Fibroblast of lung (primary cell): ENCODE data around the gene C10orf90. TPM values are rescaled to one million over a fixed set of nuclear protein-coding genes. Genes with fewer than 3 reads are reported as not detected.
A peak's percentile ranks its signal among the peaks of the same experiment; 100 is the strongest.

ENCODE experiments used
- DNase-seq, 2 donors: peaks; one replicate each; pipeline versions ENCODE4 v3.0.0 to v3.0.0-alpha.2; 2010; ENCODE audit warnings: low read depth in 2 of 2
- H2AFZ ChIP-seq: 2 replicates; pipeline ENCODE4 v1.5.1; 2012; ENCODE audit warnings: low read length, control low read depth, inconsistent platforms
- H3K27ac ChIP-seq: 2 replicates; pipeline ENCODE4 v1.5.1; 2011; ENCODE audit warnings: low read length, control low read depth; ENCODE audit not compliant: insufficient read depth
- H3K27me3 ChIP-seq: 2 replicates; pipeline ENCODE4 v1.5.1; 2011; ENCODE audit warnings: mild to moderate bottlenecking, low read length; ENCODE audit not compliant: control insufficient read depth, insufficient read depth
- H3K36me3 ChIP-seq: 2 replicates; pipeline ENCODE4 v1.5.1; 2011; ENCODE audit warnings: low read length; ENCODE audit not compliant: control insufficient read depth, insufficient read depth
- H3K4me1 ChIP-seq: 2 replicates; pipeline ENCODE4 v1.5.1; 2011; ENCODE audit warnings: low read length; ENCODE audit not compliant: control insufficient read depth, insufficient read depth; ENCODE audit errors: extremely low read depth
- H3K4me2 ChIP-seq: 2 replicates; pipeline ENCODE4 v1.5.1; 2011; ENCODE audit warnings: low read length, control low read depth; ENCODE audit not compliant: insufficient read depth; ENCODE audit errors: extremely low read depth
- H3K4me3 ChIP-seq, 4 experiments: fragments of 200-600 bp in 1 of 4; sonication (generic) in 1 of 4; replicated peaks in 1 of 4; 2 replicates each; pipeline ENCODE4 v1.5.1; 2011 to 2016; ENCODE audit warnings: low read length in 4 of 4, low read depth in 3 of 4, mild to moderate bottlenecking in 3 of 4, control low read depth in 2 of 4, inconsistent platforms in 1 of 4, mixed read lengths in 1 of 4; ENCODE audit not compliant: insufficient read depth in 1 of 4; ENCODE audit errors: control extremely low read depth in 1 of 4
- H3K79me2 ChIP-seq: 2 replicates; pipeline ENCODE4 v1.5.1; 2012; ENCODE audit warnings: mild to moderate bottlenecking, low read length, inconsistent platforms; ENCODE audit not compliant: control insufficient read depth, insufficient read depth
- H3K9ac ChIP-seq: 2 replicates; pipeline ENCODE4 v1.5.1; 2011; ENCODE audit warnings: mild to moderate bottlenecking, low read length, control low read depth; ENCODE audit not compliant: insufficient read depth
- H3K9me3 ChIP-seq: 2 replicates; pipeline ENCODE4 v1.5.1; 2012; ENCODE audit warnings: low read depth, low read length; ENCODE audit not compliant: control insufficient read depth, insufficient read depth
- H4K20me1 ChIP-seq: 2 replicates; pipeline ENCODE4 v1.5.1; 2011; ENCODE audit warnings: low read length; ENCODE audit not compliant: control insufficient read depth, insufficient read depth; ENCODE audit errors: extremely low read depth
- CTCF ChIP-seq, 2 donors: IDR thresholded peaks in 1 of 2; conservative IDR thresholded peaks in 1 of 2; 1 replicate in 1 of 2; 2 replicates in 1 of 2; pipeline ENCODE4 v1.5.1; 2011 to 2012; ENCODE audit warnings: low read length in 2 of 2, control low read depth in 1 of 2, inconsistent platforms in 1 of 2, low read depth in 1 of 2, mild to moderate bottlenecking in 1 of 2
- EZH2 ChIP-seq: IDR thresholded peaks from 2 replicates; pipeline ENCODE4 v1.5.1; 2012; ENCODE audit warnings: low read length, control low read depth, mild to moderate bottlenecking; ENCODE audit errors: missing control alignments
- polyA plus RNA-seq, 2 donors: library from polyadenylated mRNA; depleted of rRNA in 1 of 2; stranded (reverse) in 1 of 2; unstranded in 1 of 2; fragments of >200 nt; gene quantifications; 2 replicates each; pipeline ENCODE4 v1.2.1, GENCODE V29; 2011 to 2012; ENCODE audit warnings: missing spikeins in 1 of 2
- total RNA-seq: library from RNA; depleted of rRNA; stranded (reverse); fragments of >200 nt; gene quantifications from 2 replicates; pipeline ENCODE4 v1.2.1, GENCODE V29; 2014

The C10orf90 gene
- total and polyA plus RNA-seq, 2 donors (not counting 1 experiment from before 2014, with no cell fraction given) = 0.17 to 0.65 TPM

- Histone ChIP-seq H3K4me3 (no peak overlapping the region), H3K36me3 (no peaks in the 10 kb centered on the region), H3K4me2 (no peak overlapping the region), H3K27me3 (no peaks in the 10 kb centered on the region), H3K79me2 (no peaks in the 10 kb centered on the region), H2AFZ (no peak overlapping the region), H3K4me1 (no peaks in the 10 kb centered on the region), H3K27ac (no peak overlapping the region), H3K9ac (no peak overlapping the region), H3K9me3 (no peaks in the 10 kb centered on the region), H4K20me1 (no peaks in the 10 kb centered on the region)
- no peak for DNase-seq
- TF ChIP-seq CTCF (conservative IDR thresholded peaks at IDR 0.05 in 1 of 2, IDR thresholded peaks at IDR 0.05 in 1 of 2; ENCODE audit: low read depth in 1 of 2, low read length in 2 of 2) (no peak), EZH2 (no peak)
These were observed 19.0 kb downstream of the C10orf90 start for GRCh38 chr10:126651467-126651866.

- no peak overlapping the region for H3K27ac ChIP-seq
- H4K20me1 ChIP-seq = no peaks in the 10 kb centered on the region
- H3K4me3 ChIP-seq = no peak overlapping the region
- H3K9me3 ChIP-seq = no peaks in the 10 kb centered on the region
- H3K36me3 ChIP-seq = no peaks in the 10 kb centered on the region
- no peak for TF ChIP-seq CTCF (conservative IDR thresholded peaks at IDR 0.05 in 1 of 2, IDR thresholded peaks at IDR 0.05 in 1 of 2; ENCODE audit: low read depth in 1 of 2, low read length in 2 of 2)
- TF ChIP-seq EZH2 = no peak
- no peak overlapping the region for H3K4me2 ChIP-seq
- H3K79me2 ChIP-seq = no peaks in the 10 kb centered on the region
- DNase-seq = peak in 1 of 2 donors; percentile 60
- no peaks in the 10 kb centered on the region for H3K4me1 ChIP-seq
- no peak overlapping the region for H2AFZ ChIP-seq
- H3K27me3 ChIP-seq = no peaks in the 10 kb centered on the region
- no peak overlapping the region for H3K9ac ChIP-seq
These were observed 20.3 kb downstream of the C10orf90 start for GRCh38 chr10:126650161-126650560.

- Histone ChIP-seq H3K27me3 (no peaks in the 10 kb centered on the region), H3K27ac (no peak overlapping the region), H3K4me1 (no peaks in the 10 kb centered on the region), H3K36me3 (no peaks in the 10 kb centered on the region), H4K20me1 (no peaks in the 10 kb centered on the region), H3K9me3 (no peaks in the 10 kb centered on the region), H3K4me2 (no peak overlapping the region), H3K9ac (no peak overlapping the region), H3K4me3 (no peak overlapping the region), H2AFZ (no peak overlapping the region), H3K79me2 (no peaks in the 10 kb centered on the region)
- TF ChIP-seq CTCF (conservative IDR thresholded peaks at IDR 0.05 in 1 of 2, IDR thresholded peaks at IDR 0.05 in 1 of 2; ENCODE audit: low read depth in 1 of 2, low read length in 2 of 2) (no peak), EZH2 (no peak)
- DNase-seq = no peak
These were observed 23.4 kb downstream of the C10orf90 start for GRCh38 chr10:126647116-126647515.
